DOHH2 (cell line): ENCODE results near the gene DLAT.

ENCODE experiments used
- CTCF ChIP-seq: fragments of 200-600 bp; sonication (generic); IDR thresholded peaks from one replicate; pipeline ENCODE4 v1.5.1; 2014; ENCODE audit warnings: antibody characterized with exemption, mild to moderate bottlenecking, low read depth, low read length; ENCODE audit not compliant: poor library complexity, severe bottlenecking
- EZH2phosphoT487 ChIP-seq: fragments of 200-600 bp; sonication (generic); IDR thresholded peaks from 2 replicates; pipeline ENCODE4 v1.6.1; 2017; ENCODE audit warnings: borderline replicate concordance, mild to moderate bottlenecking, antibody characterized with exemption, low read length, moderate library complexity, mixed read lengths

- TF ChIP-seq CTCF (no peak), EZH2phosphoT487 (no peak)
These were observed 78.2 kb downstream of the DLAT start for GRCh38 chr11:112103446-112103845.
